GM13977 (cell line): Measurements from ENCODE around the gene SLC39A13.

Experiments used
- DNase-seq: peaks from one replicate; pipeline ENCODE4 v3.0.0; 2012; ENCODE audit warnings: low spot score
- in situ Hi-C: fragments of 300-500 bp; cut with MboI; formaldehyde crosslinking; loops from one replicate; pipeline ENCODE4 v1.12.0; 2022; ENCODE audit warnings: low sequenced_read_pairs, low pct_unique_long_range_greater_than_20kb, mixed read lengths, inconsistent platforms; ENCODE audit not compliant: unreplicated experiment
- TF ChIP-seq, protein P1 (sequence below): IDR thresholded peaks from 2 replicates; pipeline ENCODE4 v1.5.1; 2012; ENCODE audit warnings: mild to moderate bottlenecking, control low read depth; ENCODE audit not compliant: insufficient read depth; ENCODE audit errors: extremely low read depth, missing control alignments

SLC39A13 gene

DNA sequence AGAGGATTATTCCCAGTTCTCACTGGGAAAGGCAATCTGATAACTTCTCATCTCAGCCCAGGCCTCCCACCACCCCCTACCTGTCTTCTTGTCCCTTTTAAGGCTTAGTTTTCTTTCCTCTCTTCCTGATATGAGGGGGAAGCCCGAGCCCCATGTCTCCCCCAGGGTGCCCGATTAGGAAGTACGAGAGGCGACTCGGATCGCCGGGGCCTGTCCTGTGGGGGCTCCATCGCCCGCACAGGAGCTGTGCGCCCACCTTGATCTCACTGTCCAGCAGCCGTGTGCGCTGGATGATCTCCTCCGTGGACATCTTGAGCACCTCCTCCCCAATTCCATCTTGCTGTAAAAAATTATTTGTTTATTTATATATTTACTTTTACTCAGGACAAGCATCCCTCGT, 17.2 kb downstream of the SLC39A13 start:
- TF ChIP-seq, protein P1, sequence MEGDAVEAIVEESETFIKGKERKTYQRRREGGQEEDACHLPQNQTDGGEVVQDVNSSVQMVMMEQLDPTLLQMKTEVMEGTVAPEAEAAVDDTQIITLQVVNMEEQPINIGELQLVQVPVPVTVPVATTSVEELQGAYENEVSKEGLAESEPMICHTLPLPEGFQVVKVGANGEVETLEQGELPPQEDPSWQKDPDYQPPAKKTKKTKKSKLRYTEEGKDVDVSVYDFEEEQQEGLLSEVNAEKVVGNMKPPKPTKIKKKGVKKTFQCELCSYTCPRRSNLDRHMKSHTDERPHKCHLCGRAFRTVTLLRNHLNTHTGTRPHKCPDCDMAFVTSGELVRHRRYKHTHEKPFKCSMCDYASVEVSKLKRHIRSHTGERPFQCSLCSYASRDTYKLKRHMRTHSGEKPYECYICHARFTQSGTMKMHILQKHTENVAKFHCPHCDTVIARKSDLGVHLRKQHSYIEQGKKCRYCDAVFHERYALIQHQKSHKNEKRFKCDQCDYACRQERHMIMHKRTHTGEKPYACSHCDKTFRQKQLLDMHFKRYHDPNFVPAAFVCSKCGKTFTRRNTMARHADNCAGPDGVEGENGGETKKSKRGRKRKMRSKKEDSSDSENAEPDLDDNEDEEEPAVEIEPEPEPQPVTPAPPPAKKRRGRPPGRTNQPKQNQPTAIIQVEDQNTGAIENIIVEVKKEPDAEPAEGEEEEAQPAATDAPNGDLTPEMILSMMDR: no peak
- no peak for DNase-seq
- in situ Hi-C loops: no loop called here

DNA sequence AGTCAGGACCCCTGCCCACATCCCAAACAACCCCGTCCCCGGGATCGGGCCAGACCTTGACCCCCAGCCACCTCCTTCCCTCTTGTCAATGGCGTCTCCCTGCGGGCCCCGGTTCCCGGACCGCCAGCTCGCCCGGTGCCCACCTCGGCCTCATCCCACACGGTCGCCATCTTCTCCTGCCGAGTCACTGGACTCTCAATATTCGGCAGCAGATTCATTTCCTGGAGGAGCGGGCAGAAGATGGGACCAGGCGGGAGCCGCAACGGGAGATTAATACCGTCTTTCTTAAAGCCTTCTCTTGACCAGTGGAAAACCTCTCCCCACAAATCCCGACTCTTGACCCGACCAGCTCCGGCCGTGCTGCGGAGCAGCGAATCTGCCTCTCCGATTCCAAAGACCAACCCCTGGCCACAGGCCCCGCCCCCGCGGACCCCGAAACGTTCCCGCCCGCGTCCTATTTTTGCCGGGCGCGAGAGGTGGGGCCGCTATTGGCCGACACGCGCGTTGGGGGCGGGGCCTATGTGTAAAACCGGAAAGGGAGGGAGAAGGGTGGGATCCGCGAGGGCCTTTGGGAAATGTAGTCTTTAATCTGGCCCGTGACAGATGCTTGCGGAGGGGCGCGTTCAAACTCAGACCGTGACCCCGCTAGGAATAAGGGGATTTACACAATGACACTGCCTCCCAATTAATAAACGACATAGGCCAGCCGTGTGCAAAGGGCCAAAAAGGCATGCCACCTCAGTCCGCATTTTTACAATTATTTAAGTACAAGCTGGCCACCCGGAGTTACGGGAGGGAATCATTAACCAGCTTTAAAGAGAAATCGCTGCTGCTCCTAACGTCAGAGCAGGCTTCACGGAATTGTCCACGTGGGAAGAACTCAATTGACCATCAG, 17.9 kb downstream of the SLC39A13 start, which contains the start of gene PSMC3:
Gene PSMC3 (minus strand): TSS at position 378 of the 895 bp plus-strand sequence. CDS start 160 bp downstream, at position 218.
- in situ Hi-C loops: no loop called here
- TF ChIP-seq, protein P1: no peak
- DNase-seq: peak; percentile 96

DNA sequence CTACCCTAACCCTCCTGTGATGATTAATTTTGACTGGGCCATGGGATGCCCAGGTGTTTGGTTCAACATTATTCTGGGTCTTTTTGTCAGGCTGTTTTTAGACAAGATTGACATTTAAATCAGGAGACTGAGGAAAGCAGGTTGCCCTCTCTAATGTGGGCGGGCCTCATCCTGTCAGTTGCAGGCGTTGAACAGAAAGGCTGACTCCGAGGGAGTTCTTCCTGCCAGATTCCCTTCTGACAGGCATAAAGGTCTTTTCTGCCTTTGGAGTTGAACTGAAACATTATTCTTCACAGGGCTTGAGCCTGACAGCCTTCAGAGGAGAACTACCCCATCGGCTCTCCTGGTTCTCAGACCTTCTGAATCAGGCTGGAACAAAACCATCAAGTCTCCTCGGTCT, 22.1 kb downstream of the SLC39A13 start:
- in situ Hi-C loops: no loop called here
- TF ChIP-seq, protein P1: no peak
- no peak for DNase-seq

DNA sequence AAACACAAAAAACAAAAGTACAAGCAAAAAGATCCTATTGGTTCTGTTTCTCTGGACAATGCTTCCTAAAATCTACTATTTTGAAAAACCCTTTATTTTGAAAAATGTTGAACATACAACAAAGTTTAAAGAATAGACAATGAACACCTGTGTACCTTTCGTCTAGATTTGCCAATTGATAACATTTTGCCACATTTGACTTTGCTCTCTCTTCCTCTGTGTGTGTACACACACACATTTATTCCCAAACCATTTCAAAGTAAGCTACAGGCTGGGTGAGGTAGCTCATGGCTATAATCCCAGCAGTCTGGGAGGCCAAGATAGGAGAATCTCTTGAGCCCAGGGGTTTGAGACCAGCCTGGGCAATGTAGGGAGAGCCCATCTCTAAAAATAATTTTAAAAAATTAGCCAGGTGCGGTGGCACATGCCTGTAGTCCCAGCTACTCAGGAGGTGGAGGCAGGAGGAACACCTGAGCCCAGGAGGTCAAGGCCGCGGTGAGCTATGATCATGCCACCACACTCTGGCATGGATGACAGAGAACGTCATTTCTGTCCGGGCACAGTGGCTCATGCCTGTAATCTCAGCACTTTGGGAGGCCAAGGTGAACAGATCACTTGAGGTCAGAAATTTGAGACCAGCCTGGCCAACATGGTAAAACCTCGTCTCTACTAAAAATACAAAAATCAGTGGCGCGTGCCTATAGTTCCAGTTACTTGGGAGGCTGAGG, 23.1 kb downstream of the SLC39A13 start:
- TF ChIP-seq, protein P1: no peak
- in situ Hi-C loops: no loop called here

DNA sequence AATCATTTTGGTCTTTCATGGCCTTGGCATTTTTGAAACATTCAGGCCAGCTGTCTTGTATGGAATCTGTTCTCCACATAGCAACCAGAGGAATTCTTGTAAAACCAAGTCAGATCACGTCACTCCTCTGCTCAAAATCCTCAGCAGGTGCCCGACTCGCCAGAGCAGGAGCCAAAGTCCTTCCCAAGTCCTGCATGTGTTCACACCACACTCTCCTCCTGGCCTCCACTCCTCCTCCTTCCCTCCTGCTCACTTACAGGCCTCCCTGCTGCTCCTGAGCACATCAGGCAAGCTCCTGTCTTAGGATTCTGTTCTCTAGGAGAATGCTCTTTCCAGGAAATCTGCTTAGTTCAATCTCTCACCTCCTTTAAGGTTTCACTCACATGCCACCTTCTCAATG, 24.8 kb downstream of the SLC39A13 start:
- TF ChIP-seq, protein P1: no peak
- DNase-seq: no peak
- in situ Hi-C loops: no loop called here

More for the DNA sequence above, 23.1 kb downstream of the SLC39A13 start:
- no peak for DNase-seq

DNA sequence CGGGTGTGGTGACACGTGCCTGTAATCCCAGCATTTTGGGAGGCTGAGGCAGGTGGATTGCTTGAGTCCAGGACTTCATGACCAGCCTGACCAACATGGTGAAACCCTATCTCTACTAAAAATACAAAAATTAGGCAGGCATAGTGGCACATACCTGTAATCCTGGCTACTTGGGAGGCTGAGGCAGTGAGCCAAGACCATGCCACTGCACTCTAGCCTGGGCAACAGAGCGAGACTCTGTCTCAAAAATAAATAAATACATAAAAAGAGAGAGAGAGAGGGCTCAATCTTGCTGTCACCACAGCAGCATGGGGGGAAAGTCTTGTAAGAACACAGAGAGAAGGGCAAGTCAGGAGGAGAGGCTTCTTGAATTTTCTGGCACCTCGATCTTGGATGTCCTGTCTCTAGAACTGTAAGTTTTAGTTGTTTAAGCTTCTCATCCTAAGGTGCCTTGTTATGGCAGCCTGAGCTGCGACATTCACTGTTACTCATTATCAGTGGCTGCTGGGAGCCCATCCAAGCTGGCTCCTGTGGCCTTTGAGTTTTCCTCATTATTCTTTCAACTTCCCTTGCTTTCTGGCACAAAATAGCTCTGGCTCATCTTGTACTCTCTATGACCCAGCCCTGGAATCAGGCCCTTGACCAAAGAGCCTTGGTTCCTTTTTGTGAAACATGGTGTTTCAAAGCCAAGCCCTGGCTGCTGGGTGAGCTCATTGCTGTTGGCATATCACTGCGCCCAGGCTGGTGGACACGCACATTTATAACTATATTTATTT, 25.8 kb downstream of the SLC39A13 start:
- TF ChIP-seq, protein P1: no peak
- no peak for DNase-seq
- in situ Hi-C loops: no loop called here
